Measurements from ENCODE around the gene SHISA3.

Gene SHISA3

GRCh38 chr4:42446823-42447222 is 49.5 kb downstream of the SHISA3 start:
- no peak for DNase-seq (ENCODE audit: low spot score)
